HG03571 (cell line): ENCODE measurements around the gene PIGS.

Experiments used
- ATAC-seq: cut with Tn5 transposase; IDR thresholded peaks from one replicate; pipeline ENCODE4 v1.9.1; 2021; ENCODE audit not compliant: unreplicated experiment

The PIGS gene

DNA sequence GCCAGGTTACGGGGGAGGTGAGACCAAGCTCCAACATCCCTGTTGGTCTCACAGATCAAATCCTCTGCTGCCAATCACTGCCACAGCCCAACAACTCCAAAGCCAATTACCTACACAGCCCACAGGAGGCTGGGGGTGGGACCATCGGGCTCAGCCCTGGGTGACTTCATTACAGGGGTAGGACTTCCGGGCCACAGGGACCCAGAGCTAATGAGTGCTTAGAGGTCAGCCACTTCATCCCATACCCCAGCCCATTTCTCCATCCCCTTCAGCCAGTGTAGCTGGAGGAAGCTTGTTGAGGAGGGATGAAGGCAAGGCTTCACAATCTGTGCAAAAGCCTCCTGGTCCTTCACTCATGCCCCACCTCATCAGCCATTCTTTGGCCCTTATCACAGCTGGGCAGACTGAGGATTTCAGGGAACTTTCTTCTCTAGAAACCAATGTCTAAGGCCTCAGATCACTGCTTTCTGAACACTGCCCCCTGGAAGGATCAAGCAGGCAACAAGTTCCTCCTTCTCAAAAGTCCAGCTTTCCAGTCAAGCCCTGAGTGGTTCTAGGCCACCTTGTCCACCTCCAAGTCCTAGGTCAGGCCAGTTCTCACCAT lies 59.4 kb downstream of the PIGS start:
- ATAC-seq: no peak

GRCh38 chr17:28509789-28510188 lies 61.5 kb downstream of the PIGS start:
- ATAC-seq: no peak

DNA sequence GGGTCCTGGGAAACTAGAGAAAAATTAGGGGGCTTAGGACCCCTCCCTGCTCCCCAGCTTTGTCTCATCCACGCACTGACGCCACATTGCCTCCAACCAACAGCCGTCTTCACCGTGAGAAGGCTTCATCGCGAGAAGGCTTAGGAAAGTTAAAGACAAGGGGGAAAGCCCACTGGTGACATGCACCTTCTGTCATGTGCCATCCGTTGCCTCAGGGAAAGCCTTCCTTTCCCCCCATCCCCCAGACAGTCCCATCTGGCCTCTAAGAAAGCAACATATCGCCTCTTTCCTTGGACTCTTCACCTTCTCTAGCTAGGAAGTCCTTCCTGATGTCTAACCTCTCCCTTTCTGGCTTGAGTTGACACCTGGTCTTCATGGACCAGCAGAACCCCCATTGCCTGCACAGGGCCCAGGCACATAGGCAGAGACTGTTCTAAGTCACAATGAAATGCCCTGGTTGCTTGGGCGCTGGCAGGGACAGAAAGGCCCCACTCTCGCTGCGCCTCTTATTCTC lies 63.1 kb downstream of the PIGS start:
- ATAC-seq: no peak

DNA sequence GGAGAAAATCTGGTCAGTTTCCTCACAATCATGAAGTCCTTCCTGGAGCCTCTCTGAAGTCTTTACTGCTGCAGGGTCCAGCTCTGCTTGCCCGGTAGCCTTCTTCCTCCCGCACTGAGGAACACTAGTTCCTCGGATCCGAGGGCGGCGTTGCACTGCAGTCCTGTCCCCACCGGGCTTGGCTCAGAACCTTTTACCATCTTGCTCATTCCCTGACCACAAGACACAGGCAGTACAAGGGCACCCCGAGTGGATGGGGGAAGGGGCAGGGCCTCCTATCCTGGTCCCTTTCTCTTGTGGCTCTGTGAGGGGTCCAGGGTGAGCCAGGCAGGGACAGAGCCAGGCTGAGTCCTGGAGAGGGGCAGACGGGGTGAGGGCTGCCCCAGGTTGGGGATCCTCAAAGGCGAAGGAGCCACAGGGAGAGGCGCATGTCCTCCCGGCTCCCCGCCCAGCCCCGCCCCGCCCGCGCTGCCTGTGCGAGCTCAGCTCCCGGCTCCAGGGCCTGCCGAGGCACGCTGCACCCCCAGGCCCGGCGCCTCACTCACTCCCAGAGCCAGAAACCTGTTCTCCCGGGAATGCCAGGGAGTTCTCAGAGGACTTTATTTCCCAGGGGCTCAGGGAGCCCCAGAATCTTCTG lies 63.6 kb downstream of the PIGS start:
- ATAC-seq: no peak

DNA sequence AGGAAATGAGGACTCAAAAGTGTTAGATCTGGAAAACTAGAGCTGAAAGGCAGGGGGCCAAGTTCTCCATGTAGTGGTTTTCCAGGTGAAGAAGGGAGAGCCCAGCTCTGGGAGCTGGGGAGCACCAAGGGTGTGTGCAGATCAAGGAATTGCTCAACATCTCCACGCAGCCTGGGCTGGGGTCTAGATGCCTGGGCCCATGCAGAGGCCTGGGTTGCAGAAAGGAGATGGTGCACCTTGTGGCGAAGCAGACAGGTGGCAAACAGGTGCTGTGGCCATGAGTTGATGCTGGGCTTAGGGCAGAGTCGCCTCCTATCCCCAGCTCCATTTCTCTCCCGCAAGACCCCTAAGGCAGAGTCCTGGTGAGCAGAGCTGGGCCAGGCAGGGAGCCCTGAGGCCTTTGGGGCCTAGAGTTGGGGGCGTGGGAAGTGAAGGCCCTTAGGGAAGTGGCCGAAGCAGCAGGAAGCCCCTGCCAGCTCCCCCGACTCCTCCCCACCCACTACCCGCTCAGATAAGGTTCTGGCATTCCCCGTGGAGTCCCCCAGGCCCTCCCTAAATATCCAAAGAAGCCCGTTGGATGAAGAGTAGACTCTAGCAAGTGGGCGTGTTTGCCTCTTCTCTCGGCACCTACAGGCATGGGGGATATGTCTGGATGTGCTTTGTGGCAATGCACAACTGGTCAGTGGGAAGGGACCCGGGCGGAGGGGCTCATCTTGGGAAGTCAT lies 64.4 kb downstream of the PIGS start:
- no peak for ATAC-seq

DNA sequence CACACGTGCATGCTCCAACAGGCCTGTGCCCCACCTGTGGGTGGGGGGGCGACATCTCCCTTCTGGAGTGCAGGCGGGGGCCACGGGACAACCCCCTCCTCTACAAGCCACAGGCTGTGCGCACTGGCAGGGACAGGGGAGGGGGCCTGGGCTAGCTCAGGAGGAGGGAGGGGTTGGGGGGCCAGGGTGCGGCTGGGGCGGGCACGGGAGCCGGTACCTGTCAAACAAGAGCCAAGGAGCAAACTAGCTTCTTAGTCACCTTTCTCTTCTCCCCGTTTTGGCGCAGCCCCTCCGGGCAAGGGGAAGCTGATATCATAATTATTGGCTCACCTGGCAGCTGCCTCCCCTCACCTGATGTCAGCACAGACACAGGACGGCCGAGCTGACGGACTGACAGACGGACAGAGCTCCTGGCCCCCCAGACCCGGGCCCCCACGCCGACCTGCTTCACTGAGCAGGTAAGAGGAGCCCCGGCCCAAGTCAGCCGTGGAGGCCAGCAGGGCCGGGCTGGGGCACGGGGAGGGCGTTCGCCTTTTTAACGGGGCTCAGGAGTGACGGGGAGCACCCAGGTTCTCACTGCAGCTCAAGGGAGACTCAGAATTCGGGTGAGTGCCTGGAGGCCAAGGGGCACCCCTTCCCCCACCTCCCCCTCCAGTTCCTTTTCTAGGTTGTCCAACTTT lies 65.2 kb downstream of the PIGS start, which contains the start of gene FOXN1:
Gene FOXN1 (plus strand): TSS at position 363 of the 680 bp plus-strand sequence. CDS start 17,622 bp downstream, outside the sequence.
- no peak for ATAC-seq

- no peak for ATAC-seq
These were observed 67.9 kb downstream of the PIGS start for GRCh38 chr17:28503420-28503819.
